Esophagus squamous epithelium (tissue), 4 donors: Measurements from ENCODE around the gene OBSCN.

Experiments
- POLR2A ChIP-seq, 4 donors: fragments of 450-650 bp; IDR thresholded peaks; one replicate each; pipeline ENCODE4 v1.6.1; 2017; ENCODE audit warnings: antibody characterized with exemption in 4 of 4, mild to moderate bottlenecking in 4 of 4, moderate library complexity in 3 of 4
- TF ChIP-seq, protein P1 (sequence below), 6 experiments: fragments of 450-650 bp in 4 of 6; fragments of 200-600 bp in 2 of 6; sonication (generic) in 2 of 6; IDR thresholded peaks; one replicate each; pipeline ENCODE4 v1.5.1; 2016 to 2019; ENCODE audit warnings: antibody characterized with exemption in 6 of 6, mild to moderate bottlenecking in 4 of 6, moderate library complexity in 4 of 6

DNA sequence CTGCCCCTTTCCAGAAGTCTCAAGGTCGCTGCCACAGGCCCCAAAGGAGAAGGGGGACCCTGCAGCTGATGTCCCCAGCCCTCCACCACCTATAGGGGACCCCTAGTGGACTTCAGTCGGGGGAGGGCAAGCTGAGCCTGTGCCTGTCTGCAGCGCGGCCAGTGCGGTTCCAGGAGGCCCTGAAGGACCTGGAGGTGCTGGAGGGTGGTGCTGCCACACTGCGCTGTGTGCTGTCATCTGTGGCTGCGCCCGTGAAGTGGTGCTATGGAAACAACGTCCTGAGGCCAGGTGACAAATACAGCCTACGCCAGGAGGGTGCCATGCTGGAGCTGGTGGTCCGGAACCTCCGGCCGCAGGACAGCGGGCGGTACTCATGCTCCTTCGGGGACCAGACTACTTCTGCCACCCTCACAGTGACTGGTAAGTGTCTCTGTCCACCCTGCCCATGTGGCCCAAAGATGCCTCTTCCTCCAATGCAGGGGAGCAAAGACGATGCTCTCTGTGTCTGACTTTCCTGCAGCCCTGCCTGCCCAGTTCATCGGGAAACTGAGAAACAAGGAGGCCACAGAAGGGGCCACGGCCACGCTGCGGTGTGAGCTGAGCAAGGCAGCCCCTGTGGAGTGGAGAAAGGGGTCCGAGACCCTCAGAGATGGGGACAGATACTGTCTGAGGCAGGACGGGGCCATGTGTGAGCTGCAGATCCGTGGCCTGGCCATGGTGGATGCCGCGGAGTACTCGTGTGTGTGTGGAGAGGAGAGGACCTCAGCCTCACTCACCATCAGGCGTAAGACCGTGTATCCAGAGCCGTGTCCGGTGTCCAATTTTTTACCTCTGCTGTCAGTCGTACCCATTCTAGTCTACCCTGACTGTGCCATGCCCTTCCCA, 79.9 kb downstream of the OBSCN start:
- no peak for TF ChIP-seq POLR2A (IDR thresholded peaks at IDR 0.05)
- TF ChIP-seq, protein P1, sequence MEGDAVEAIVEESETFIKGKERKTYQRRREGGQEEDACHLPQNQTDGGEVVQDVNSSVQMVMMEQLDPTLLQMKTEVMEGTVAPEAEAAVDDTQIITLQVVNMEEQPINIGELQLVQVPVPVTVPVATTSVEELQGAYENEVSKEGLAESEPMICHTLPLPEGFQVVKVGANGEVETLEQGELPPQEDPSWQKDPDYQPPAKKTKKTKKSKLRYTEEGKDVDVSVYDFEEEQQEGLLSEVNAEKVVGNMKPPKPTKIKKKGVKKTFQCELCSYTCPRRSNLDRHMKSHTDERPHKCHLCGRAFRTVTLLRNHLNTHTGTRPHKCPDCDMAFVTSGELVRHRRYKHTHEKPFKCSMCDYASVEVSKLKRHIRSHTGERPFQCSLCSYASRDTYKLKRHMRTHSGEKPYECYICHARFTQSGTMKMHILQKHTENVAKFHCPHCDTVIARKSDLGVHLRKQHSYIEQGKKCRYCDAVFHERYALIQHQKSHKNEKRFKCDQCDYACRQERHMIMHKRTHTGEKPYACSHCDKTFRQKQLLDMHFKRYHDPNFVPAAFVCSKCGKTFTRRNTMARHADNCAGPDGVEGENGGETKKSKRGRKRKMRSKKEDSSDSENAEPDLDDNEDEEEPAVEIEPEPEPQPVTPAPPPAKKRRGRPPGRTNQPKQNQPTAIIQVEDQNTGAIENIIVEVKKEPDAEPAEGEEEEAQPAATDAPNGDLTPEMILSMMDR (IDR thresholded peaks at IDR 0.05) = no peak
